ENCODE data around the gene NR5A2.

Gene NR5A2

DNA sequence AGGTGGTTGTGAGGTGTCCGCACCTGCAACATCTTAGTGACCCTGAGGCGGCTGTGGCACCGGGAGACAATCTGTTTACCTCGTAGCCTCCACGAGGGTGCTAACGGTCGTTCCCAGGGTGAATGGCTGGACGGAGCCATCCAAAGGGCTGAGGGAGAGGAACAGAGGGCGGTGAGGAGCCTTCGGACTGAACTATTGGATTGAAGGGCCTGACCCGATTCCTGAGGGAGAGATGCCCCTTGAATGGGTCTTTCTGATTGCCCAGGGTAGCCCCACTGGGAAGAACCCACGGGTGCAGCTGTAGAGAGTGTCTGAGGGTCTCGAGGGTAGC lies 2.3 kb downstream of the NR5A2 start:
- Mint-ChIP-seq H3K36me3 (ENCODE audit: low read depth) (no peaks in the 10 kb centered on the region), H3K4me1 (peaks cover 4% of the 10 kb centered on the region), H3K9me3 (no peaks in the 10 kb centered on the region), H3K4me3 (no peak overlapping the region), H3K27me3 (peaks cover 53% of the 10 kb centered on the region), H3K27ac (no peak overlapping the region)
- ATAC-seq: no peak
- no peak for DNase-seq

DNA sequence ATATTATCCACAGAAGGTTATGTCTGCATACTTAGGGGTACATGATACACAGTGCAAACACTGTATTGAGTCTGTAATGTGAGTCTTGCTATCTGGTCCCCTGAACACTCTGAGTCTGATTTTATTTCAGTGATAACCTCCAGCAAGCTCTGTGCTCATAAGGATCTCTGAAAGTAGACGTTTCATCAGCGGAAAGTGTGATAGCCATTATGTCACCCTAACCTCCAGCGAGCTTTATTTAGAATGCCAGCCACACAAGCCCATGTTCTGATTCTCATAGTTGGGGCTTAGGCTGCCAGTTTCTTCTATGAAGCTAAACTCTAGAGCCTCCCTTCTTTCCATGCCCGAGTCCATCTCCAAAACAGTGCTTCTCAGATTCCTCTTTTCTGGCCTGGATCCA lies 3.3 kb downstream of the NR5A2 start:
- Mint-ChIP-seq H3K27ac (no peak overlapping the region), H3K36me3 (ENCODE audit: low read depth) (no peaks in the 10 kb centered on the region), H3K27me3 (peaks cover 49% of the 10 kb centered on the region), H3K4me1 (peaks cover 7% of the 10 kb centered on the region), H3K4me3 (no peak overlapping the region), H3K9me3 (no peaks in the 10 kb centered on the region)
- no peak for DNase-seq
- no peak for ATAC-seq

DNA sequence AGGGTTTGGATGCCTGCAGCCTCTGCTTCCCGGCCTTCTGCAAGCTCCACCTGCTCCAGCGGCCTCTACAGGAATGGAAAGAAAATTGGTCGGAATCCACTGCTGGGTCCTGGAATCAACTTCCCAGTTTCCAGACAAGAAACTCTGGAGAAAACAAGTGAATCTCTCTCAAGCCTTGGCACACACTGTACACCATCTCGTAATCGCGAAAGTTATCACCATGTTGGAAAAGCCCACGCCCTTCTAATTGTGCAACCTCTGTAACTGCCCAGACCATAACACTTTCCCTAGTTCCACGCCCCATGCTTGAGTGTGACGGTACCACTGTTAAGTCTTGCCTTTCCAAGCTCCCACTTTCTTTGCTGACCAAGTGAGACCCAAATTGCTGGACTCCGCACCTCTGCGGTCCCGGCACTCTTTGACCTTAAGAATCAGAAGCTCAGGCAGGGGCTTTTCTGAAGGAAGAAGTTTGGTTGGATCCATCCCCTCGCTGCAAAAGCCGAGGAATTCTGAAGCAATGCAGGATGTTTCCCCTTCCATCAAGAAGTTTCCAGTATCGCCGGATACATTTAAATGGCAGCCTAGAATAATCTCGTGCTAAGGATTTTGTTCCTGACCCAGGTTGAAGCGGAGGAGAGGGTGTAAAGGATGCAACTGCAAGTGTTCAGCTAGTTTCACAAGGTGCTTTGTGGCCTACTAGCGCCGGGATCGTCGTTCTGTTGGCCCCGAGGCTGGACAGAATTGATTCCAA lies 6.2 kb downstream of the NR5A2 start:
- Mint-ChIP-seq H3K9me3 (no peaks in the 10 kb centered on the region), H3K4me3 (no peak overlapping the region), H3K27me3 (peaks cover 54% of the 10 kb centered on the region), H3K4me1 (peaks cover 9% of the 10 kb centered on the region), H3K36me3 (ENCODE audit: low read depth) (peaks cover 2% of the 10 kb centered on the region), H3K27ac (no peak overlapping the region)
- no peak for ATAC-seq
- DNase-seq: no peak

DNA sequence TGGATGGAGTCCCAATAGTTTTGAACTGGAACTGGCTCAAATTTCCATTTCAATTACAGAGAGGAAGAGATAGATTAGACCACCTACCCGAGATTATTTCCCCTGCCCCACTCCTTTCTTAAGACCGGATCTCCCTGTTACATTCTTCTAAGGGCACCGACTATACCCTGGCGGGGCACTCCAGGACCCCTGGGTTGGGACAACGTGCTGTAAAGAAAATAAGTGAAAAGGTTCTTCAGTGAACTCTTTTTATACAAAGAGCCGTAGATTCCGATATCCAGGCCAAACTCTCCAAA lies 6.7 kb downstream of the NR5A2 start:
- H3K36me3 Mint-ChIP-seq (ENCODE audit: low read depth): peaks cover 2% of the 10 kb centered on the region
- no peak overlapping the region for H3K4me3 Mint-ChIP-seq
- no peak overlapping the region for H3K27ac Mint-ChIP-seq
- no peak for ATAC-seq
- no peak for DNase-seq
- peaks cover 54% of the 10 kb centered on the region for H3K27me3 Mint-ChIP-seq
- H3K4me1 Mint-ChIP-seq: peaks cover 7% of the 10 kb centered on the region
- H3K9me3 Mint-ChIP-seq: no peaks in the 10 kb centered on the region

DNA sequence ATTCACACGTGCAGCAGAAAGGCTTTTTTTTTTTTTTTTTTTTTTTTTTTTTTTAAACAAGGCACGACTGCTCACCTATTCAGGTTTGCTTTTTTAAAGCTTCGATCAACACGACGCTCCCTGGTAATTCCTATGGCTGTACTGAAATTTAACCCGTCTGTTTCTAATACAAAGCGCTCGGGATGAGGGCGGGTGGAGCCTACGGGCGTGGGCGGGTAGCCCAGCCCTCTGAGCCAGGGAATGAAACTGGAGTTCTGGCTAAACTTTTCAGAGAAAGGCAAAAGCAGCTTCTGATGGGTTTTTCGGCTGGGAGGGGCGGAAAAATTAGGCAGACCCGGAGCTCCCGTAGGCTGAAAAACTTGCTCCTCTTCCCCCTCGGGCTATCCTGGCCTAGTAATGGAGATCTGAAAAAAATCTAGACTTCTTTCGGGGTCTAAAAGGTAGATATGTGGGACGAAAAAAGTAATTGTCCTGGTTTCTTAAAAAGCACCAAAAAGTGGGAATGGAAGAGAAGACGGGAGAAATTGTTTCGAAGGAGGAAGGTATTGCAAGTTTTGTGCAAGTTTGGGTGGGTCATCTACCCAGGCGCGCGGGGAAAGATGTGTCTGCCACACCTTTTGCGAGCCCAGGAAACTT lies 7.4 kb downstream of the NR5A2 start:
- ATAC-seq (no peak), DNase-seq (no peak)
- peaks cover 51% of the 10 kb centered on the region for H3K27me3 Mint-ChIP-seq
- H3K27ac Mint-ChIP-seq: no peak overlapping the region
- peaks cover 2% of the 10 kb centered on the region for H3K36me3 Mint-ChIP-seq (ENCODE audit: low read depth)
- no peak overlapping the region for H3K4me3 Mint-ChIP-seq
- H3K9me3 Mint-ChIP-seq: no peaks in the 10 kb centered on the region
- peaks cover 8% of the 10 kb centered on the region for H3K4me1 Mint-ChIP-seq

DNA sequence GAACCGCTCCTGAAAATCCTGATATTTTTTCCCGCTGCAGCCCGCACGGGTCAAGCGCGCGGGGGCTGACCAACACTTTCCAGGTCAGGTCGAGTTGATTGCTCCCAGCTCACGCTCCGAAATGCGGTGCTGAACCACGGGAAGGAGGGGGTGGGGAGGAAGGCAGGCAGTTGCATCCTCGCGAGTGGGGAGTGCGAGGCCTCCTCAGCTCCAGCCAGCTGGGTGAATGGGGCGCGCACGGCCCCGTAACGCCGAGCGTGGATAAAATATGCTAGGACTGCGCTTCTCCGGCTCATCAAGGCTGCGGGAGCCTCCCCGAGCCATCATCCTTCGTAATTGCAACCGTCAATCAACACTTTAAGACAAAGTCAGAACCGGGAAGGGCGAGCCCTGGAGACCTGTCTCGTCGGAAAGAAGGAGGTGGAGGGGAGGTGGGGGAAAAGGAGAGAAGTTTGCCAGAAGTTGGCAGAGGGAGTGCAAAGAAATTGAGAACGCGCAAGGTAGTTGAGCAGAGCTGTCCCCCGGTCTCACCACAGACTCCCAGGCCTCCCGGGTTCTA lies 8.0 kb downstream of the NR5A2 start:
- peaks cover 14% of the 10 kb centered on the region for H3K4me1 Mint-ChIP-seq
- H3K4me3 Mint-ChIP-seq: no peak overlapping the region

DNA sequence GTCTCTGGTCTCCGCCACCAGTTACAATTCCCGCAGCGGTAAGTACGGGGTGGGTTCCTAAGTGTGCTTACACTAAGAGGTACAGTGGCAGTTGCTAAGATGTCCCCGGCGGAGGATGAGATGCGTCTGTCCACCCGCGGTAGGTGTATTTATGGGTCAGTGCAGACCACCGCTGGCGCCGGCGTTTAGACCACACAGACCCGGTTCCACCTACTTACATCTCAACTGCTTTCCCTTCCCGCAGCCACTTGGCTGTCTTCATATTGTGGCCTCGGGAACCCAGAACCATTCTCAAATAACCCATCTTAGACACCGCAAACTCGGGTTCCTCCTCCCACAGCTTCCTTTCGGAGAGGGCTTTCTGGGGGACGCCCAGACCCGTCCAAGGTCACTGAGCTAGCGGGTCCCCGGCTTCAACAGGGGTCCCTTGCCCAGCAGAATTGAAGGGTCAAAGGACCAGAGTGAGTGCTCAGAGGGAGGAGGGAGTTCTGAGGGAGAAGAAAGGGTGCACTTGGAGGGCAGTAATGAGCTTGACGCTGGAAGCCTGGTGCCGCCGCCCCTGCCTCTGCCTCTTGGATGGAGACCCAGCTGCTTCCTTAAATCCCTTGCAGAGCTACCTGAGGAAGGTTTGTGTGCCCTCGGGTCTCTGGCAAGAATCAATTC lies 8.6 kb downstream of the NR5A2 start:
- Mint-ChIP-seq H3K4me3 (no peak overlapping the region), H3K27me3 (peaks cover 53% of the 10 kb centered on the region), H3K27ac (no peak overlapping the region), H3K36me3 (ENCODE audit: low read depth) (peaks cover 2% of the 10 kb centered on the region), H3K9me3 (no peaks in the 10 kb centered on the region), H3K4me1 (peaks cover 20% of the 10 kb centered on the region)
- DNase-seq: no peak
- ATAC-seq: no peak

More for the DNA sequence above, 8.0 kb downstream of the NR5A2 start:
- DNase-seq: no peak
- Mint-ChIP-seq H3K9me3 (no peaks in the 10 kb centered on the region), H3K36me3 (ENCODE audit: low read depth) (peaks cover 2% of the 10 kb centered on the region), H3K27ac (no peak overlapping the region), H3K27me3 (peaks cover 51% of the 10 kb centered on the region)
- ATAC-seq: no peak

DNA sequence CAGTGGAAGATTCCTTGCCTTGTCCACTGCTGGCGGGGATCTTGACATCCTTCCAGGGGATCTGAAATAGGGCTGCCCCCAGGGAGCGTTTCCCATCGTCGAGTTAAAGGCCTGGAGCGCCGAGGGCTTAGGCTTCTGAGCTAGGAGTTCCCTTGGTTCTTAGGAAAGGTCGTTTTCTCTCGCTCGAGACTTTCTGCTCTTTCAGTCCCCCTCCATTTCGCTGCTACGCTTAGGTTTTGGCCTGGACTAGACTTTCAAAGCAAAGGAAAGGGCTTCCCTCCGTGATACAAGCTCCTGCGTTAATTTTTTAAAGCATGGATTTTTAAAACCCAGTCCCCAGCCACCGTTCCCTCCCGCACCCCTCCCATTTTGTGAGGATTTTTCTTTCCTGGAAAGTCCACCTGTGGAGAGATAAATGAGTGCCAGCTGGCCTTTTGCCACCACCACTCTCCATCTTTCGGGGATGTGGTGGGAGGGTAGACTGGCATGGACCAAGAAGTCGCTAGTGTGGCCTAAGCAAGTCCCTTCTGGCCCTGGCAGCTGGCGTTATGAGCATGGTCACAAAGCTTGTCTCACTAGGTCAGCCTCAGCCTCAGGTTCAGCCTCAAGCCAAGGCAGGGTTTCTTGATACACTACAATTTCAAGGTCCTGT lies 9.2 kb downstream of the NR5A2 start:
- ATAC-seq (no peak), DNase-seq (no peak)
- H3K4me3 Mint-ChIP-seq: no peak overlapping the region
- H3K27ac Mint-ChIP-seq: no peak overlapping the region
- H3K27me3 Mint-ChIP-seq: peaks cover 57% of the 10 kb centered on the region
- no peaks in the 10 kb centered on the region for H3K9me3 Mint-ChIP-seq
- peaks cover 2% of the 10 kb centered on the region for H3K36me3 Mint-ChIP-seq (ENCODE audit: low read depth)
- peaks cover 25% of the 10 kb centered on the region for H3K4me1 Mint-ChIP-seq

DNA sequence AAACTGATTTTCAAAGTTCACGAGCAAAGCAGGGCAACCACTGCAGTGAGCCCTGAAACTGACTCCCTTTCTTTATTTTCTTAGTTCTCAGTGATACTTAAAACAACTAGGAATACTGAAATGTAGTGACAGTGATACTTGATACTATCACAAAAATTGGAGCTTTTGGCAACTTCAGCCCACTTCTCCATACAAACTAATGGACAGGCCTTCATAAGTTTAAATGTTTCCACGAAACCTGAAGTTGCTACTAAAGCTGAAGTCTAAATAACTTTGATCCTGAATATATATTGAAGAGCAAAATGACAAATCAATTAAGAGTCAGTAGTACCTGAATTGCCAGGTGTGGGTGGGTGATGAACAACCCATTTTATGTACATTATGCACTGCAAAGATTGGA lies 10.0 kb downstream of the NR5A2 start:
- Mint-ChIP-seq H3K9me3 (no peaks in the 10 kb centered on the region), H3K4me3 (no peak overlapping the region), H3K36me3 (ENCODE audit: low read depth) (peaks cover 2% of the 10 kb centered on the region), H3K4me1 (peaks cover 29% of the 10 kb centered on the region), H3K27me3 (peaks cover 63% of the 10 kb centered on the region), H3K27ac (no peak overlapping the region)
- DNase-seq (no peak), ATAC-seq (no peak)

DNA sequence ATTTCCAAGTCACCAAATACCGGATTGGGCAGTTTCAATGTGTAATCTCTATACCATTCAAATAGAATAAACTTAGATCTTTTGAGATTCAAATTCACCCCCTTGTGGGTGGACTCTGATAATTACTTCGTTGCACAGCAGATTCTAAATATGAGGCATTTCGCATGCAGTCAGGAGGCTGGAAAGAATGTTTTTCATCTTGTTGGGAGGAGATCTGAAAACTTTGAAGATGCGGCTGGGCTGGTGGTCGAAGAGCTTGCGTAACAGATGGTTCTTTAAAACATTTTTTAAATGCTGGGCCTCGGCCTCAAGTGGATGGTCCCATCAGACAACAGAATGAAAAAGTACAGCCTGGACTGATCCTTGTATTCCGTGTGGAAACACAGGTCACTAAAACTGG lies 10.4 kb downstream of the NR5A2 start:
- no peak for DNase-seq
- ATAC-seq: no peak

DNA sequence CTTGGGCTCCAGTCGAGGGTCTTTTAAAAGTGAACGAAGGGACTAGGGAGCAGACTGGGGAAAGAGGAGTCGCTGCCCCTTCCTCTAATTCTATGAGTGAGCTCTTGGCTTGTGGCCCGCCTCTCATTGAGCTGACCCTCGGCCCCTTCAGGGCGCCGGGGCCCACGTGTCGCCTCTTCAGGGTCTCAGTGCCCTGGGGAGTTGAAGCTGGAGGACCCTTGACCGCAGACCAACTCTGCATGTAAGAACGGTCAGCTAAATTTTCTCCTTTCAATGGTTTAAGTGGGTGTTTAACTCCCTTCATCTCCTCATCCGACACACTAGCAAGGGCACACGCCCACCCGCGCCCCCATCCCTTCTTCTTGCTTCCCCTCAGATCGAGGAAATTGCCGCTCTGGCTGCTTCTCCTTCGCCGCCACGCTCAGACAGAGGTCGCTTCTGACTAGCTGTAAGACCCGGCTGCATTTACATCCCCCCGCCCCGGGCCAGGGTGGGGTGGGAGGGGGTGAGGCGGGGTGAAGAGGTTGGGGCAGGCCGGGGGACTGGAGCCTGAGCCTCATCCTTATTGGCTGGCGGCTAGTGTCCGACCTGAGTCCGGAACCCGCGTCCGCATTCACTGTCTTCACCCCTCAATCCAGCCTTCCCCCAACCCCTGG lies 10.9 kb downstream of the NR5A2 start:
- Mint-ChIP-seq H3K27ac (no peak overlapping the region), H3K27me3 (peaks cover 72% of the 10 kb centered on the region), H3K4me1 (peaks cover 37% of the 10 kb centered on the region), H3K4me3 (no peak overlapping the region), H3K9me3 (no peaks in the 10 kb centered on the region), H3K36me3 (ENCODE audit: low read depth) (peaks cover 2% of the 10 kb centered on the region)
- ATAC-seq (no peak), DNase-seq (no peak)

More for the DNA sequence above, 10.4 kb downstream of the NR5A2 start:
- Mint-ChIP-seq H3K4me1 (peaks cover 33% of the 10 kb centered on the region), H3K9me3 (no peaks in the 10 kb centered on the region), H3K36me3 (ENCODE audit: low read depth) (peaks cover 2% of the 10 kb centered on the region), H3K4me3 (no peak overlapping the region), H3K27ac (no peak overlapping the region), H3K27me3 (peaks cover 67% of the 10 kb centered on the region)

DNA sequence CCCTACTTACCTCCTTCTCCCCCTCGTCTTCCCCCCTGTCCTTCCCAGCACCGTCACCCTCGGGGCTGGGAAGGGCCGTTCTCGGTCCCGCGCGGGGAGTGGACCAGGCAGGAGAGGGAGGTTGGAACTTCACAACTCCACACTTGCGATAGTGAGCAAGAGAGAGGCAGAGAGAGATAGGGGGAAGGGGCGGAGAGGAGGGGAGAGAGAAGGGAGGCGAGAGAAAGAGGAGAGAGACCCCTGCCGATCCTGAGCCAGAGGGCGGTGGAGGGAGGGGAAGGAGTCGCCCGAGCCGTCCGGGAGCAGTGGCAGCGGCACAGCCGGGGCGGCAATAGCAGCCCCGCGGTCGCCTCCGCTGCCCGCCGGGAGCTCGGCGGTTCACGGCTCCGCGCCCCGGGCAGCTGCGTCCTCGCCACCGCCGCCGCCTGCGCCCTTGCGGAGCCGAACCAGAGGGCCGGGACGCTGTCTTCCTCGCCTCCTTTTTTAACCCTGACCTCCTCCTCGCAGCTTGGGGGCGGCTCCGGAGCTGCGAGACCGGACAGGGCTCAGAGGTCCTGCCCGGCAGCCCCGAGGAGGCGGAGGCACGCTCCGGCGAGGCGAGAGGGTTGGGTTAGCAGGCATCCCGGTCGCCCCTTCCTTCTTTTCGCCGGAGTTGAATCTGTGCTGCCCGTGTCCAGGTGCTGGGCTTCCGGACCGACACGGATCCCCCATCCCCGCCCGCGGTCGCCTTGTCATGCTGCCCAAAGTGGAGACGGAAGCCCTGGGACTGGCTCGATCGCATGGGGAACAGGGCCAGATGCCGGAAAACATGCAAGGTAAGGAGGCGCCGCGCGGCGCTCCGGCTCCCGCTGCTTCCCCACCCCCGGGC lies 11.7 kb downstream of the NR5A2 start:
- H3K4me3 Mint-ChIP-seq: peak overlapping the region; percentile 60
- ATAC-seq (no peak), DNase-seq (no peak)
- no peak overlapping the region for H3K27ac Mint-ChIP-seq
- H3K9me3 Mint-ChIP-seq: no peaks in the 10 kb centered on the region
- H3K4me1 Mint-ChIP-seq: peaks cover 37% of the 10 kb centered on the region
- H3K27me3 Mint-ChIP-seq: peaks cover 77% of the 10 kb centered on the region
- H3K36me3 Mint-ChIP-seq (ENCODE audit: low read depth): peaks cover 2% of the 10 kb centered on the region

DNA sequence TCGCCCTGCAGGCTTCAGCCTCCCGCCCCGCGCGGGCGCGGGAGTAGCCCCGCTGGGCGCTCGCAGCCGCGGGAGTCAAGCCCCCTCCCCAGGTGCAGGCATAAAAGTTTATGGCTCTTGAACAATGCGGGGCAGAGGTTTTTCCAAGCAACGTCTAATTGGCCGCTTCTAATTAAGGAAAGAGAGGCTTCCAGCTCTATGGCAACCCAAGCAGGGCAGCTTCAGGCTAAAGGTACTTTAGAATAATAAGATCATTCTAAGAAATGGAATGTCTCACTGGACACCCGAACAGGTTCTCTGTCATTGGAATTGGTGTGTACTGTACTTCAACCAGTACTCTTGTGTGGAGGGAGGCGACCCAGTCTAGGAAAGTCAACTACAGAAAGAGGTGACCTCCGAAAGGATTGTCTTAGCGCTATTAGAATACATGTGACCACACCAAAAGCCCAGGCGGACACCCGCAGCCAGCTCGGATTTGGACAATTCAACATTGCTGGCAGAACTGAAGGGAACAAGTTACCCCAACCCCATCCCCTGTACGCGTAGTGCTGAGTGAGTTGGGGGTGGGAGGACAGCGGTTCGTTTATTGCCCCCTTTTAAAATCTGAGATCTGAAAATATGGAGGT lies 12.5 kb downstream of the NR5A2 start:
- H3K4me1 Mint-ChIP-seq: peaks cover 37% of the 10 kb centered on the region

More for the DNA sequence above, 12.5 kb downstream of the NR5A2 start:
- Mint-ChIP-seq H3K9me3 (no peaks in the 10 kb centered on the region), H3K27me3 (peaks cover 81% of the 10 kb centered on the region), H3K27ac (no peak overlapping the region), H3K36me3 (ENCODE audit: low read depth) (peaks cover 2% of the 10 kb centered on the region), H3K4me3 (peak overlapping the region; percentile 36)
- ATAC-seq: no peak
- no peak for DNase-seq
